ENCODE measurements around the gene PITPNB. TPM values are rescaled to one million over a fixed set of nuclear protein-coding genes. Genes with fewer than 3 reads are reported as not detected.

The PITPNB gene
- total RNA-seq, 1 donor from 2014 or later, result 86.6 TPM

DNA sequence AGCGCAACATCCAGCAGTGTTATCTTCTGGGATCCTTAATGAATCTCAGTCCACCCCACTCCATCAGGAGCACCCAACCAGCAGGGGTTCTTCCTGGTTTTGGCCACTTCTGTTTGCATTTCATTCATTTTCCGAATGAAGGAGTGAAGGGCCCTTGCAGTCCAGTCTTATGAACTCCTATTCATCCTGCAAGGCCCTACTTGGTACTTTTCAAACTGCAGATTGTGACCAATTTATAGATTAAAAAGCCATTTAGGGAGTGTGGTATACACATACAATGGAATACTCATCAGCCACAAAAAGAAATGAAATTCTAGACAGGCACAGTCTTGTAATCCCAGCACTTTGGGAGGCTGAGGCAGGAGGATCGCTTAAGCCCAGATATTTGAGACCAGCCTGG, 107.3 kb downstream of the PITPNB start:
- H3K4me3 Mint-ChIP-seq (ENCODE audit: unreplicated experiment), result no peak overlapping the region
- no peaks in the 10 kb centered on the region for H3K9me3 Mint-ChIP-seq (ENCODE audit: unreplicated experiment)
- peak overlapping the region; percentile 33 for H3K27ac Mint-ChIP-seq (ENCODE audit: unreplicated experiment)
- peaks cover 40% of the 10 kb centered on the region for H3K4me1 Mint-ChIP-seq (ENCODE audit: unreplicated experiment)
- no peaks in the 10 kb centered on the region for H3K27me3 Mint-ChIP-seq (ENCODE audit: unreplicated experiment)
- TF ChIP-seq, protein P1, sequence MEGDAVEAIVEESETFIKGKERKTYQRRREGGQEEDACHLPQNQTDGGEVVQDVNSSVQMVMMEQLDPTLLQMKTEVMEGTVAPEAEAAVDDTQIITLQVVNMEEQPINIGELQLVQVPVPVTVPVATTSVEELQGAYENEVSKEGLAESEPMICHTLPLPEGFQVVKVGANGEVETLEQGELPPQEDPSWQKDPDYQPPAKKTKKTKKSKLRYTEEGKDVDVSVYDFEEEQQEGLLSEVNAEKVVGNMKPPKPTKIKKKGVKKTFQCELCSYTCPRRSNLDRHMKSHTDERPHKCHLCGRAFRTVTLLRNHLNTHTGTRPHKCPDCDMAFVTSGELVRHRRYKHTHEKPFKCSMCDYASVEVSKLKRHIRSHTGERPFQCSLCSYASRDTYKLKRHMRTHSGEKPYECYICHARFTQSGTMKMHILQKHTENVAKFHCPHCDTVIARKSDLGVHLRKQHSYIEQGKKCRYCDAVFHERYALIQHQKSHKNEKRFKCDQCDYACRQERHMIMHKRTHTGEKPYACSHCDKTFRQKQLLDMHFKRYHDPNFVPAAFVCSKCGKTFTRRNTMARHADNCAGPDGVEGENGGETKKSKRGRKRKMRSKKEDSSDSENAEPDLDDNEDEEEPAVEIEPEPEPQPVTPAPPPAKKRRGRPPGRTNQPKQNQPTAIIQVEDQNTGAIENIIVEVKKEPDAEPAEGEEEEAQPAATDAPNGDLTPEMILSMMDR (IDR thresholded peaks at IDR 0.05), result no peak
- H3K36me3 Mint-ChIP-seq (ENCODE audit: unreplicated experiment), result no peaks in the 10 kb centered on the region
- no peak for DNase-seq (ENCODE audit: extremely low spot score, unreplicated experiment)

DNA sequence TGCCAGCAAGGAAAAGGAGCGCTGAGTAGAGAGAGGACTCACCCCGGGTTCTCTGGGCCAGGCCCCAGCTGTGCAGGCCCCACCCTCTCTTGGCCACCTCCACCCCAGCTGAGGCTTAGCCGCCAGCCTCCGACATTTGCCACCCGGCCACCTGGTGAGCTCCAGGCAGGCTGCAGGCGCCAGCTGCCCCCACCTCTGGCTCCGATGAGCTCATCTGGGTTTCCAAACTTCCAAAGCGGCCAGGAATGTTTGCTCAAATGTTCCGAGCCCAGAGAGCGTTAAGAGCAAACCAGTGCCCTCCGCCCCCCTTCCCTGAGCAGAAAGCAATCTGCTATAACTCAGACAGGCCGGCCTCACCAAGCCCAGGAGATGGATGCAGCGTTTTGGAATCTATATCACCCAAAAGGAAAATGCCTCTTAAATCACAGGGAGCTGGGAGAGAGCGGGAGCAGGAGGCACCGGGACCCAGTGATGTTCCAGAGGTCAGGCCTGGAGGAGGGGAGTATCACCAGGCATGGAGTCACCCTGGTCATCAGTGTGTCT, 108.4 kb downstream of the PITPNB start:
- no peaks in the 10 kb centered on the region for H3K27me3 Mint-ChIP-seq (ENCODE audit: unreplicated experiment)
- peaks cover 39% of the 10 kb centered on the region for H3K4me1 Mint-ChIP-seq (ENCODE audit: unreplicated experiment)
- peak overlapping the region; percentile 79 for H3K27ac Mint-ChIP-seq (ENCODE audit: unreplicated experiment)
- DNase-seq (ENCODE audit: extremely low spot score, unreplicated experiment), result no peak
- TF ChIP-seq, protein P1 (IDR thresholded peaks at IDR 0.05), result no peak
- H3K36me3 Mint-ChIP-seq (ENCODE audit: unreplicated experiment), result no peaks in the 10 kb centered on the region
- H3K4me3 Mint-ChIP-seq (ENCODE audit: unreplicated experiment), result no peak overlapping the region
- H3K9me3 Mint-ChIP-seq (ENCODE audit: unreplicated experiment), result no peaks in the 10 kb centered on the region

DNA sequence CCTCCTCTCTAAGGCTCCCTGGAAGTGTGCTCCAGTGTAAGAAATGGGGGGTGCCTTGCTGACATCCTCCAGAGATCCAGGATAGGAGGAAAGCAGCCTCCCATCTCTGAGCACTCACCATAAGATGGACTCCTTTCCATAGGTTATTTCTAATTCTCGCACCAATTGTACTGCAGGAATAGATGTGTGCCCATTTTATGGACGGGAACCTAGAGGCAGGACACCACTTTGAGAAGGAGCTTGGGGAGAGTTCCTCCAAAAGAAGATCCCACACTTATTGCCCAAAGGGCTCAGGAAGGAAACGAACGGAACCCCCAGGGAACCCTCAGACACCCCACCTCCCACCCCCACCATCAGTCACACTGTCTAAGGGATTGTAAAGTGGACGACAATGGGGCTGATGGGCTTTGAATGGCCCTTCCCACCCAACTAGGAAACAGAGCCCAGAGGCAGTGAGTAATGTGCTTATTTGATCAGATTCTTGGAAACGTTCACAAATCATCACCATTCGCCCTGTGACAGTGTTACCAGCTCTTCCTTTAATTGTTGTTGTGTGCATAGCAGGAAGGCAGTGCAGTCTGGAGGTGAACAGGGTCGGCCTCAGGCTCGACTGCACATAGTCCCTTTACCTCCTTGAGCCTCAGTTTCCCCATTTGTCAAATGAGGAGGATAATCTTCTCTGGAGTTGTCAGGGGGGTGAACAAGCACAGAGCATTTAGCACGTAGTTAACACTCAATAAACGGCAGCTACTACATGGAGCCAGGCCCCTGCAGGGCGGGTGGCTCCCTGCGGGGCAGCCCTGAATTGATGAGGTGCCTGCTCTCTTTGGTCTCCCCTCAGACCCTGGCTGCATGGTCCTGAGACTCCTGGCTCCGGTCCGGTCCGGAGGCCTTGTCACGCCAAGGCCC, 109.1 kb downstream of the PITPNB start:
- H3K27ac Mint-ChIP-seq (ENCODE audit: unreplicated experiment), result peak overlapping the region; percentile 79

DNA sequence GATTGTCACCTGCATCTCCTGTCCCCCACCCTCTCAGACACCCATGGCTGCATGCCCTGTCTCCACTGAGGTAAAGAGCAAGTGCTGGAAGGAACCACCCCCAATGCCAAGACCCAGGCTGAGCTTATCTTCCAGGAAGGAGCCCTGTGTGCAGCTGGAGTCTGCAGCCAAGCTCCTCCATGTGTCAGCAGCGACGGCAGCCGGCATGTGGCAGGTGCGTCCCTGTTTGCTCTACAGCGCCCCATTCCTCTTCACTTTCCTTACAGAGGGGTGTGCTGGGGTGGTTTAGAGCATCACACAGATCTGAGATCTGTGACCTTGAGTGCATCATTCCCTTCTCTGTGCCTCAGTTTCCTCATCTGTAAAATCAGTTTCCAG, 109.8 kb downstream of the PITPNB start:
- Mint-ChIP-seq H3K4me3 (ENCODE audit: unreplicated experiment) (no peak overlapping the region), H3K4me1 (ENCODE audit: unreplicated experiment) (peaks cover 51% of the 10 kb centered on the region), H3K9me3 (ENCODE audit: unreplicated experiment) (no peaks in the 10 kb centered on the region), H3K36me3 (ENCODE audit: unreplicated experiment) (no peaks in the 10 kb centered on the region), H3K27me3 (ENCODE audit: unreplicated experiment) (no peaks in the 10 kb centered on the region), H3K27ac (ENCODE audit: unreplicated experiment) (no peak overlapping the region)
- TF ChIP-seq, protein P1 (IDR thresholded peaks at IDR 0.05), result no peak
- DNase-seq (ENCODE audit: extremely low spot score, unreplicated experiment), result no peak

More for the DNA sequence above, 109.1 kb downstream of the PITPNB start:
- no peaks in the 10 kb centered on the region for H3K9me3 Mint-ChIP-seq (ENCODE audit: unreplicated experiment)
- TF ChIP-seq, protein P1 (IDR thresholded peaks at IDR 0.05), result no peak
- H3K36me3 Mint-ChIP-seq (ENCODE audit: unreplicated experiment), result no peaks in the 10 kb centered on the region
- H3K27me3 Mint-ChIP-seq (ENCODE audit: unreplicated experiment), result no peaks in the 10 kb centered on the region
- peaks cover 44% of the 10 kb centered on the region for H3K4me1 Mint-ChIP-seq (ENCODE audit: unreplicated experiment)
- DNase-seq (ENCODE audit: extremely low spot score, unreplicated experiment), result no peak
- H3K4me3 Mint-ChIP-seq (ENCODE audit: unreplicated experiment), result peak overlapping the region; percentile 22

Data from osteocyte (in vitro differentiated cells).